ENCODE data around the gene CNEP1R1. TPM values are rescaled to one million over a fixed set of nuclear protein-coding genes. Genes with fewer than 3 reads are reported as not detected.

The CNEP1R1 gene
- polyA plus RNA-seq, 2 of the 4 experiments (the other 2 are of a cell fraction) = 20.7 to 32.0 TPM

GRCh38 chr16:50061326-50061725, 36.3 kb downstream of the CNEP1R1 start (continued):
- no peak for TF ChIP-seq ZSCAN20 (CRISPR knock-in tag; IDR thresholded peaks at IDR 0.05)
- no peak for TF ChIP-seq BCL3 (IDR thresholded peaks at IDR 0.05)
- no peak for TF ChIP-seq HES2 (IDR thresholded peaks at IDR 0.05)
- TF ChIP-seq EHMT2 (IDR thresholded peaks at IDR 0.05; ENCODE audit: low read depth) = no peak
- TF ChIP-seq HMGXB4 (CRISPR knock-in tag; IDR thresholded peaks at IDR 0.05; ENCODE audit: borderline replicate concordance) = no peak

GRCh38 chr16:50065241-50065623, 40.2 kb downstream of the CNEP1R1 start:
- FAIRE-seq (no peak), DNase-seq (ENCODE audit: low read depth in 1 of 2, low spot score in 1 of 2) (no peak), ATAC-seq (no peak)
- ChIA-PET CTCF (interaction anchor here (0.7 to 2.6 kb wide), 3 partner anchors 40 to 137 kb away, joined by 3 to 11 read pairs (median 3); partner anchors contain the start of gene CNEP1R1), POLR2A (interaction anchor here (0.7 to 1.5 kb wide), 5 partner anchors 21 to 149 kb away, joined by 3 to 8 read pairs (median 4); partner anchors contain the start of gene CNEP1R1)
- Histone ChIP-seq H3K4me1 (peaks cover 16% of the 10 kb centered on the region), H3K27ac (peak overlapping the region; percentile 35 to 96; a peak in 5 of 6 replicates), H3K9me3 (no peaks in the 10 kb centered on the region), H3K4me3 (peak overlapping the region; percentile 90), H3K4me2 (peak overlapping the region; percentile 63)
- TF ChIP-seq CTCF (IDR thresholded peaks at IDR 0.05) (no peak), ZSCAN20 (CRISPR knock-in tag; IDR thresholded peaks at IDR 0.05) (no peak), PBX3 (IDR thresholded peaks at IDR 0.05) (no peak), ELK1 (IDR thresholded peaks at IDR 0.05; ENCODE audit: low read depth, low read length) (no peak), MAZ (IDR thresholded peaks at IDR 0.05; ENCODE audit: borderline replicate concordance, low read depth, low read length) (no peak), HOXB13 (CRISPR knock-in tag; IDR thresholded peaks at IDR 0.05; ENCODE audit: low read depth) (no peak), HES2 (IDR thresholded peaks at IDR 0.05) (no peak), CEBPB (IDR thresholded peaks at IDR 0.05) (no peak), POLR2AphosphoS2 (conservative IDR thresholded peaks at IDR 0.05; ENCODE audit: low read length) (no peak)
- WGBS (ENCODE audit: missing lambda C conversion rate) = 40% methylated on average over 8 of the region's 8 CpGs
